OCI-M2 (cell line): ENCODE results near the gene ACAA2.

Experiments
- DNase-seq: peaks from one replicate; lab custom pipeline; 2025; ENCODE audit not compliant: unreplicated experiment; lab: John Stamatoyannopoulos, UW

The ACAA2 gene

DNA sequence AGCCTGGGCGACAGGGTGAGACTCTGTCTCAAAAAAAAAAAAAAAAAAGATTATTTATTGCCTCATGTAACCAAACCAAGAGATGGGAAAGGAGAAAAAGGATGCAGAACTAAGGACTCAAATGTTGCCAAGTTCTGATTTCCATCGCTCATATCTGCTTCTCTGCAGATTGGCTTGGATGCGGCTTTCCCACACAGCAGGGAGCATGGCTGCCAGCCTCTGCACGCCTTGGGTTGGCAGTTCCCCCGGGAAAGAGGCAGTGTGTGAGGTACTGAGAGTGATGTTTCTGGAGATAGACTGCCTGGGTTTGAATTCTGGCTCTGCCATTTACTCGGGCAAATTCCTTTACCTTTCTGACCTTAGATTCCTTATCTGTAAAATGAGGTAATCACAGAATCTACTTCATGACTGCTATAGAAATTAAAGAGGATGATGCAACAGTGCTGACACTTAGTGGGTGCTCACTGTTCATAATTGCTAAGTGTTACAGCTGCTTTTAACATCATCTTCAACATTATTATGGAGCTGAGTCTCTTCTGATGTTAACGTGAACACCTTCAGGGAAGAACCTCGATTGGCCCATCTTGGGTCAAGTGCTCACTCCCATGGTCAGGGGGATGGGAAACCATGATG, 68.8 kb downstream of the ACAA2 start:
- DNase-seq: no peak

GRCh38 chr18:49743117-49743567, 70.2 kb downstream of the ACAA2 start:
- no peak for DNase-seq

- no peak for DNase-seq
Measured at GRCh38 chr18:49742316-49743116, 70.8 kb downstream of the ACAA2 start.

DNA sequence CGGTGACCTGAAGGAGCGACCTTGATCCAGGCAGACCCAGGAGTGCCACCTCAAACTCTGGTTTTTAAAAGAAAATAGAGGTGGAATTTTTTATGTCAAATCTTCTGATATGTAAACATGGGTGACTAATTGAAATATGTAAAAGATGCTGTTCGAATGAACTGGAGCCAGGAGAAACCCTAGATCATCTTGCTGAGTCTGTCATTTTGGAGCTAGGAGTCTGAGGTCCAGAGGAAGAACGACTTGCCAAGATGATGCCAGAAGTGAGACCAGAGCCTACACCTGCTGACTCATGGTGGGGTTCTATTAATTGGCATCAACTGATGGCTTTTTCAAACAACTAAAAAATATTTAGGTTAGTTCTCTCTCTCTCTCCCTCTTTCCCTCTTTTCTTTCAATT, 74.1 kb downstream of the ACAA2 start:
- DNase-seq: no peak

DNA sequence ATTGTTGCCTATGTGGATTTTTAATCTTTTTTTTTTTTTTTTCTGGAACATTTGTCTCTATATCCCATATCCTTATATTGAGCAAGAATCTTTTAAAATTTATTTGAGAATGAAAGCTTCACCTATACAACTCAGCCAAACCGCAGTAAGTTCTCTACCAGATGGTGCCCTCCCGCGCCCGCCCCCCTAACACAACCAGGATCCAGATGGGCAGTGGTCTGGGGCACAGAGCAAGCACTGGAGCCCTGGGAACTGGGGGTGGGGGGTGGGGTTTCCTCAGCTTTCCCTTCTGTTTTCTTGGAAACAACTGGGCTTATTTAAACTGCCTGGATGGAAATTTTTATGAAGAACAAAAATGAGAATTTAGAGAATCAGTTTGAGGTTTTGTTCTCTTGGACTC, 74.6 kb downstream of the ACAA2 start:
- no peak for DNase-seq

DNA sequence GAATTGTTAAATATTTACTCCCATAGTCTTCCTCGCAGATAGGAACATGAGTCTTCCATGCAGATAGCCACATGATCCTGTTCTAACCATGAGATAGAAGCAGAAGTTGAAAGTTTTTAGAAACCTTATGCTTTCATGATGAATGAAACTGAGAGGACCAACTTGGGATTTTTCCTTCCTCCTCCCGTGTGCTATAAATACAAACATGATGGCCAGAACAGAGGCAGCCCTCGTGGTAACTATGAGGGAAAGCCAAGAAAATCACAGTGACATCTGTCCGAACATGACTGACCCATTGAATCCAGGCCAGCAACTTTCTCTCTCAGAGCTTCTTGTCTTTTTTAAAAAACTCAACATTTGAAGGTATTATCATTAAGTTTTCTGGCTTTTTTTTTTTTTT, 78.5 kb downstream of the ACAA2 start:
- DNase-seq: no peak

- no peak for DNase-seq
Measured at GRCh38 chr18:49733896-49734585, 79.3 kb downstream of the ACAA2 start.

GRCh38 chr18:49733321-49733720, 80.0 kb downstream of the ACAA2 start:
- no peak for DNase-seq
